Epithelial cell of esophagus (primary cell): ENCODE data around the gene LRRC36.

Experiments used
- DNase-seq: peaks from one replicate; pipeline ENCODE4 v3.0.0; 2010; ENCODE audit warnings: low read depth
- H3K4me3 ChIP-seq: 2 replicates; pipeline ENCODE4 v1.5.1; 2011; ENCODE audit warnings: mild to moderate bottlenecking, low read length, control low read depth
- TF ChIP-seq, protein P1 (sequence below): IDR thresholded peaks from 2 replicates; pipeline ENCODE4 v1.5.1; 2011; ENCODE audit warnings: low read depth, mild to moderate bottlenecking, low read length, control low read depth, inconsistent platforms; ENCODE audit not compliant: insufficient read depth; ENCODE audit errors: missing control alignments

Gene LRRC36

DNA sequence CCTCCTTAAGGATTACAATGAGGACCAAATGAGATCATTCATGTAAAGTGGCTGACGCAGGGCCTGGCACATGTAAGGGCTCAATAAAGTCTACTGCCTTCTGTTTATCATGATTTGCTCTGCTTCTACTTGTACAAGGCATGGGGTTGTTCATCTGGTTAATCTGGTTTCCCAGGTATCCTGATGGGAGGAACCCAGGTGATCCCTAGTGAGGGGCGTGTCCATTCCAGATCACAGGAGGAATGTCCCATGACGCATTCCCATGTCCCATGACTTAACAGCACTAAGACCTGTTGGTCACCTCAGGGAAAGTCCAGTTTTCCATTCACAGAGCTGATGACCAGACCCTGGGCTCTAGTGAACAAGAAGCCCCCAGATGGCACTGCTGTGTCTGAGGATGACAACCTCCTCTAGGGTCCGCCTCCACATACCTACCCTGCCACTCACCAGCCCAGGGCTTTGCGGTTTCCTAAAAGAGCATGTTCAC, 78.2 kb downstream of the LRRC36 start:
- TF ChIP-seq, protein P1, sequence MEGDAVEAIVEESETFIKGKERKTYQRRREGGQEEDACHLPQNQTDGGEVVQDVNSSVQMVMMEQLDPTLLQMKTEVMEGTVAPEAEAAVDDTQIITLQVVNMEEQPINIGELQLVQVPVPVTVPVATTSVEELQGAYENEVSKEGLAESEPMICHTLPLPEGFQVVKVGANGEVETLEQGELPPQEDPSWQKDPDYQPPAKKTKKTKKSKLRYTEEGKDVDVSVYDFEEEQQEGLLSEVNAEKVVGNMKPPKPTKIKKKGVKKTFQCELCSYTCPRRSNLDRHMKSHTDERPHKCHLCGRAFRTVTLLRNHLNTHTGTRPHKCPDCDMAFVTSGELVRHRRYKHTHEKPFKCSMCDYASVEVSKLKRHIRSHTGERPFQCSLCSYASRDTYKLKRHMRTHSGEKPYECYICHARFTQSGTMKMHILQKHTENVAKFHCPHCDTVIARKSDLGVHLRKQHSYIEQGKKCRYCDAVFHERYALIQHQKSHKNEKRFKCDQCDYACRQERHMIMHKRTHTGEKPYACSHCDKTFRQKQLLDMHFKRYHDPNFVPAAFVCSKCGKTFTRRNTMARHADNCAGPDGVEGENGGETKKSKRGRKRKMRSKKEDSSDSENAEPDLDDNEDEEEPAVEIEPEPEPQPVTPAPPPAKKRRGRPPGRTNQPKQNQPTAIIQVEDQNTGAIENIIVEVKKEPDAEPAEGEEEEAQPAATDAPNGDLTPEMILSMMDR: no peak
- no peak overlapping the region for H3K4me3 ChIP-seq
- peak; percentile 100 for DNase-seq

DNA sequence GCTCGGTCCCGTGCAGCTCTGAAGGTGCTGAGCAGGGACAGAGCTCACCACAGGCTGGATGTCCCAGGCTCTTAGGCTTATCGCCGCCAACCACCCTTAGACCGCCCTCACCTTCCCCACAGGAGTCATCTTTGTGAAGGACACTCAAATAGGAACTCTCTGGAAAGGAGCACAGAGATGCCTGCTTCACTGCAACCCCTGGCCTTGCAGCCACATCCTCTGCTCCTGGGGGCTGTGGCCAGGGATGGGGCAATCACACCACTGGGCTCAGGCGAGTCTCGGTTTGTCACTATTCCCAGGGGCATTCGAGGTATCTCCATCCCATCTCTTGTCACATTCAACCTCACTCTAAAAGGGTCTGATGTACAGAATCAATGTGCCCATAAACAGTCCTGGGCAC, 78.7 kb downstream of the LRRC36 start:
- DNase-seq: no peak
- TF ChIP-seq, protein P1: no peak
- H3K4me3 ChIP-seq: no peak overlapping the region

- peak; percentile 83 for DNase-seq
- no peak overlapping the region for H3K4me3 ChIP-seq
- TF ChIP-seq, protein P1: no peak
Measured at GRCh38 chr16:67406111-67406971, 79.7 kb downstream of the LRRC36 start.

DNA sequence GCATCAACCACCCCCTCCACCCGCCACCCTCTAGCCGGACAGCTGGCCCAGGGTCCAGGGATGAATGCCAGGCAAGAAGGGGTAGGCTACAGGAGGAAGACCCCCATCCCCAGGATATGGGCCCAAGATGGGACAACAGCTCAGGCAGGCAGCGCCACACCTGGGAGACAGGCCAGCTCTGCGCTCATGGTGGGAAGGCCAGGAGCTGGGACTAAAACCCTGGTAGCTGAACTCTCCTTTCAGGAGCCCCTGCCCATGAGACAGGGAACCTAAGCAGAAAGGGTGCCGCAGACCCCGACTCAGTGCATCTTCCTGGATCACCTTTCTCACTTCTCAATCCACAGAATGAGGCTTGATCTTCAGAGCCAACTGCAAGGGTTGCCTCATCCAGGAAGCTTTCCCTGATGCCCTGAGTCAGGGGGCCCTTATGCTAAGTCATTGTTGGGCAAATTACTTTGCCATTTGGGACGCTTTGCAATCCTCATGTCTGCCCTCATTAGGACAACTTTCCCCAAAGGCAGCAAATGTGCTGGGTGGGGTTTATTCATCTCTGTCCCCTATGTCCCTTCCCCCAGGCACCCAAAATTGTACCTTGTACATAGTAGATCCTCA, 80.7 kb downstream of the LRRC36 start:
- DNase-seq: peak; percentile 60
- TF ChIP-seq, protein P1: no peak
- H3K4me3 ChIP-seq: no peak overlapping the region

DNA sequence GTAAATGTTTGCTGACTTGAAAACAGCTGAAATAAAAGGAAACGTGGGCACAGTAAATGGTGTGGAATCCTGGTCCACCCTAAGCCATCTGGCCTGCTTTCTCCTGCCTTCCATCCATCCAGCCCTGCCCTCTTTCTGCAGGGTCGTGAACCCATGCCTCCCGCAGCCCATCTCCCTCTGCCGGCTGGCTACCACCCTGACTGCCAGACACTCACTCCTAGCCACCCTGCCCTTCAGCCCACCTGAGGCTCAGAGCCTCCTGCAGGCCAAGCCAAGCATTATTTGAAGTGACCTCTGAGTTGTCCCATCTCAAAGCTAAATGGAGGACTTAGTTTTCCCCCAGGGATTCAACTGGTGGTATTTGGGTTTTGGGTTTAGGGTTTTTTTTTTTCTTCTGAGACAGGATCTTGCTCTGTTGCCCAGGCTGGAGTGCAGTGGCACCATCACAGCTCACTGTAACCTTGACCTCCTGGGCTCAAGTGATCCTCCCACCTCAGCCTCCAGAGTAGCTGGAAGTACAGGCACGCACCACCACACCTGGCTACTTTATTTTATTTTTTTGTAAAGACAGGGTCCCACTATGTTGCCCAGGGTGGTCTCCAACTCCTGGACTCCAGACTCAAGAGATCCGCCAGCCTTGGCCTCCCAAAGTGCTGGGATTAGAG, 81.3 kb downstream of the LRRC36 start:
- TF ChIP-seq, protein P1: no peak
- DNase-seq: no peak
- H3K4me3 ChIP-seq: no peak overlapping the region

DNA sequence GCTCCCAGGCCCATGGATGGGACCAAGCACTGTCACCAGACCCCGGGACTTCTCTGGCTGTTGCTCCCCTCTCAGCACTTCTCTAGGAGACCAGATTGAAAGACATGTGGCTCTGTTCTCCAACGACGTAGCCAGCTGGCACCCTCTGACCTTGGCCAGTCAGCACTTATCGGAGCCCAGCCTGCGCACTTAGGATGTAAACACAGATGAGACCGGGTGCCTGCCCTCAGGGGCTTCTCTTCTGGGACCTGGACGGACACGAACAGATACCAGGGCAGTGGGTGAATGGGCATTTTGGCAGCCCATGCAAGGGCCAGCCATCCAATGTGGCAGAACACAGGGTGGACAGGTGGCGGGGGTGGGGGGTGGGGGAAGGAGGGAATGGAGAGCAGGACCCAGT, 83.0 kb downstream of the LRRC36 start:
- DNase-seq: no peak
- TF ChIP-seq, protein P1: no peak
- no peak overlapping the region for H3K4me3 ChIP-seq
